Amniotic epithelial cell (primary cell): ENCODE results near the gene RAX2.

Experiments used
- DNase-seq: peaks from one replicate; pipeline ENCODE4 v3.0.0-alpha.2; 2010; ENCODE audit warnings: low read depth

RAX2 gene

DNA sequence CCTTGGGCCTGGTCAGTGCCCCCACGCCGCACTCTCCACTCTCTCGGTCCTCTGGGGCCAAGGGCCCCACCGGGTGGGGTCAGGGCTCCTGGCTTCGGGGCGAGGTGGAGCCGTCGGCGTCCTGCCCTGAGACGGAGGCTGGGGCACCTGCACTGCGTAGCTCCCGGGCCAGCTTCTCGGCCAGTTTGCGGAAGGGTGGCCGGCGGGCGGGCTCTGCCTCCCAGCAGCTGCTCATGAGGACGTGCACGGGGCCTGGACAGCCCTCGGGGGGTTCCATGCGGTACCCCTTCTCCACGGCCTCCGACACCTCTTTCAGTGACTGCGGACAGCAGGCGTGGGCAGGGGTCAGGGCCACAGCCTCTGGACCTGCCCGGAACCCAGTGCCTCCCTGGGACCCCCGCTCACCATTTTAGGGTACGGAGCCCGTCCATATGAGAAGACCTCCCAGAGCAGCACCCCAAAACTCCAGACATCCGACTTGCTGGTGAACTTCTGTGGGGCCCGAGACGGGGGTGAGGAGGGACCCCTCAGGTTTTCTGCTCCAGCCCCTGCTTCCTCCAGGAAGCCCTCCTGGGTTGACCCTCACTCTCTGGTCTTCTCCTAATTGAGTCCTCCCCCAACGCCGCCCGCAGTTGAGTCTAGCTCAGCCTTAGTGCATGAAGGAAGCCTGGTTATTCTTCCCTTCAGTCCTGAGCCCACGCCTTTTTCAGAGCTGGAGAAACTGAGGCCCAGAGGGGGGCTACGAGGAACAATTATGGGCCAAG, 6.3 kb upstream of the RAX2 start:
- DNase-seq: no peak

DNA sequence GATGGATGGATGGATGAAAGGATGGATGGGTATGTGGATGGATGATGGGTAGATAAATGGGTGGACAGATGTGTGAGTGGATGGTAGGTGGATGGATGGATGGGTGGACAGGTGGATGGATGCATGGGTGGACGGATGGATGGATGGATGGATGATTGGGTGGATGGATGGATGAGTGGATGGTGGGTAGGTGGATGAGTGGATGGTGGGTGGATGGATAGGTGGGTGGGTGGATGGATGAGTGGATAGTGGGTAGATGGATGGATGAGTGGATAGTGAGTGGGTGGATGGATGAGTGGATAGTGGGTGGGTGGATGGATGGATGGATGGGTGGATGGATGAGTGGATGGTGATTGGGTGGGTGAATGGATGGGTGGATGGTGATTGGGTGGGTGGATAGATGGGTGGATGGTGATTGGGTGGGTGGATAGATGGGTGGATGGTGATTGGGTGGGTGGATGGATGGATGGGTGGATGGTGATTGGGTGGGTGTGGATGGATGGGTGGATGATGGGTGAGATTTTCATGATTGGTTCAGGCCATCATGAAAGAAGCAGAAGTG, 4.5 kb upstream of the RAX2 start:
- DNase-seq: no peak

DNA sequence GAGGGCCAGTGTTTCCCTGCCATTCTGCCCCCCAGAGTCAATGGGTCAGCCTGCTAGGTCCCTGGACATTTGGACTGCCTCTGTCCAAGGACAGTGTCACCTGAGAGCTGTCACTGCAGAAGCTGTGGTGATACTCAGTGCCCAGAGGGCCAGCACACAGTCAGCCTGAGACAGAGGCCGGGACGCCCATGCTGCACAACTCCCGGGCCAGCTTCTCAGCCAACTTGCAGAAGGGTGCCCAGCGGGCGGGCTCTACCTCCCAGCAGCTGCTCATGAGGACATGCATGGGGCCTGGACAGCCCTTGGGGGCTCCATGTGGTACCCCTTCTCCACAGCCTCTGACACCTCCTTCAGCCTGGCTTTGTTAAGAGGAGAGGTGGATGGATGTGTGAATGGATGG, 3.8 kb upstream of the RAX2 start:
- DNase-seq: no peak

DNA sequence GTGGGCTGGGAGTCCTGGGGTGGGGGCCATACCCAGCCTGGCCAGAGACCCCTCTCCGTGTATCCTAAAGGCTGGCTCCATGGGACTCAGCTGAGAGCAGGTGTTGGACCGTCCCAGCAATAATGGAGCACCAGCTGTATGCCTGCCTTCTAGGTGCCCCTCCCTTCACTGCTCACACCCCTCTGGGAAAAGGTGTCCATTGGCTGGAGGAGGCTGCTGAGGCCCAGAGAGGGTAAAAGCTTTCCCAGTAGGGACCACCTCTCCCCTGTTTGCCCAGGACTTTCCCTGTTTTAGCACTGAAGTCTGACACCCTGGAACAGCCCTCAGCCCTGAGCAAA, 3.3 kb upstream of the RAX2 start:
- DNase-seq: no peak

DNA sequence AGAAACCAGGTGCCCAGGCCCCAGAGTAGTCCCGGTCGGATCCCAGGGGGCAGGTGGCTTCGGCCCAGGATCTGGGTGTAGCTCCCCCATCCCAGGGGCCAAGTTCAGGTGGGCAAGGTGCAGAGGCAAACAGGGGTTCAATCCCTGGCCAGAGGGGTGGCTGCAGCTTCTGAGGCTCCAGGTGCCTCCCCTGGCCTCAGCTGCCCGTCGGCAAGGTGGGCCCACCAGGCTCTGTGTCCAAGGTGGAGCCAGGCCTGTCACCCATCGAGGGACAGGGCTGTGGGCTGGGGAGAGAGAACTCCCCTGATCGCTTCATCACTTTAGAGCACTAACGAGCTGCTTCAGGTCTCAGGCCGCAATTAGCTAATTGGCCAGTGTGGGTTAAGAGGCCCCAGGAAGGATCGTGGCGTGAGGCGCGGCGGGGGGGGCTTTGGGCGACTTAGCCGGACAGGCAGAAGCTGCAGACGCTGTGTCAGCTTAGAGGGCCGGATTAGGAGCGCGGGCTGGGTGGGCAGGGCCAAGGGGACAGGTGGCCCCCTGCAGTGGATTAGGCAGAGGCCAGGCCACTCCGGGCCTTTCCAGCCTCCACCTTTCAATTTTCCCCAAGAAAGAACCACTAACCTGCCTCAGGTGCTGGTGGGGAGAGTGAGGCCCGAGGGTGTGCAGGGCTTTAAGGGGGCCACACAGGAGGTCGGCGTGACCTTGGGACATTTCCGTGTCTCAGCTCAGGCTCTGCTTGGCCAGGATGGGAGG, 2.8 kb upstream of the RAX2 start:
- no peak for DNase-seq

DNA sequence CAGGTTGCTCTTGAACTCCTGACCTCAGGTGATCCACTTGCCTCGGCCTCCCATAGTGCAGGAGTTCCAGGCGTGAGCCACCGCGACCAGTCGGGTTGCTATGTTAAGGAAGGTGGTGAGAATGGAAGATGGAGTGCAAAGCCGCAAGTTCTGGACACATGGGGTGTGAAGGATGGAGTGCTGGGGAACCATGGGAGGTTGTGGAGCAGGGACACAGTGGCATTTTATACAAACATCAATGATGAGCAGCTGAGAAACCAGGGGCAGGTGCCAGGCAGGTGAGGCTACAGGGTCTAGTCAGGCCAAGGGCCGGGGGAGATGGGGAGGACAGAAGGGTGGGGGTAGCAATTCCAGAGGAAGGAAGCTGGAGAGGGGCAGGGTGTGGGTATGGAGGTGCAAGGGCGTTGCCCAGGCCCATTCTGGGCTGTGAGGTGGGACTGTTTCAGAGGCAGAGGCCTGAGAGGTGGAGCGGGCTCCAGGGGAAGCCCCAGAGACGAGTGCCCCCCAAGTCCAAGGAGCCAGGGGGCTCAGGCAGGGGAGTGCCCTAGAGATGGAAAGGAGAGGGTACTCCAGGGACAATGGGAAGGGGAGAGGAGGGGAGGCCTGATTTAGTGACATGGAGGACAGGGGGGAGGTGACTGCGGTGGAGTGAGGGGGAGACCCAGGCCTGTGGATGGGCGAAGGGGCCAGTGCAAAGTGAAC, 1.9 kb upstream of the RAX2 start:
- no peak for DNase-seq

DNA sequence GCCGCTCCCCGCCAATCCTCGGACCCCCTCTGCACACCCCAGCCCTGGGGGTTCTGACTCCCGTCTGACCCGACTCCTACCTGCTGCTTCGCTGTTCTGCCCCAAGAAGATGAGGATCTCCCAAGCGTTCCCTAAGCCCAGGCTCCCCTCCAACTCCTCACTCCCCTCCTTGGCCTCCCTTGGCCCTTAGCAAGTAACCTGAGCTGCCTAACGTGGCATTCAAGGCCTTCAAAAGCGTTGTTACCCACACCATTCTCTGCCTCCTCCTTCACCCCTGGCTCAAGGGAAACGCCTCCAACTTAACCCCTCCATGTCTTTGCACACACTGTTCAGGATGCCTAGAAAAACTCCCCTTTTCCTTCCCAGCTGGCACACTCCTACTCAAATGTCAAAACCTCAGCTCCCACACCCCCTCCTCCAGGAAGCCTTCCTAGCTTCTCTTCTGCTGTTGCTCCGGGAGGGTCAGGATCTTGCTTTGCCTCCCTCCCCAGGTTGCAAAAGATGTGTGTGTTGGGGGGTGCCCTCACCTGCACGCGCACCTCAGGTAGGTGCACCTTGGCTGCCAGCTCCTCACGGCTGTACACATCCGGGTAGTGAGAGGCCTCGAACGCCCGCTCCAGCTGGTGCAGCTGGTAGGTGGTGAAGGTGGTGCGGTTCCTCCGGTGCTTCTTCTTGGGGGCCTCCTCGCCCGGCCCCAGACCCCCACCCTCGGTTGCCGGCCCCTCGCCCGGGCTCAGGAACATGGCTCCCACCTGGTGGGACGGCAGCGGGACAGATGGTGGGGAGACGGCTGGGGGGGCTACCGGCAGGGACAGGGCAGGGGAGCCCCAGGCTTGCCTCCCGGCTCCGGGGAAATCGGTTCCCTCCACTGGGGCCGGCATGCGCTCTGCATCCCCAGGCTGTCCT, 775 bp downstream of the RAX2 start:
- DNase-seq: no peak

DNA sequence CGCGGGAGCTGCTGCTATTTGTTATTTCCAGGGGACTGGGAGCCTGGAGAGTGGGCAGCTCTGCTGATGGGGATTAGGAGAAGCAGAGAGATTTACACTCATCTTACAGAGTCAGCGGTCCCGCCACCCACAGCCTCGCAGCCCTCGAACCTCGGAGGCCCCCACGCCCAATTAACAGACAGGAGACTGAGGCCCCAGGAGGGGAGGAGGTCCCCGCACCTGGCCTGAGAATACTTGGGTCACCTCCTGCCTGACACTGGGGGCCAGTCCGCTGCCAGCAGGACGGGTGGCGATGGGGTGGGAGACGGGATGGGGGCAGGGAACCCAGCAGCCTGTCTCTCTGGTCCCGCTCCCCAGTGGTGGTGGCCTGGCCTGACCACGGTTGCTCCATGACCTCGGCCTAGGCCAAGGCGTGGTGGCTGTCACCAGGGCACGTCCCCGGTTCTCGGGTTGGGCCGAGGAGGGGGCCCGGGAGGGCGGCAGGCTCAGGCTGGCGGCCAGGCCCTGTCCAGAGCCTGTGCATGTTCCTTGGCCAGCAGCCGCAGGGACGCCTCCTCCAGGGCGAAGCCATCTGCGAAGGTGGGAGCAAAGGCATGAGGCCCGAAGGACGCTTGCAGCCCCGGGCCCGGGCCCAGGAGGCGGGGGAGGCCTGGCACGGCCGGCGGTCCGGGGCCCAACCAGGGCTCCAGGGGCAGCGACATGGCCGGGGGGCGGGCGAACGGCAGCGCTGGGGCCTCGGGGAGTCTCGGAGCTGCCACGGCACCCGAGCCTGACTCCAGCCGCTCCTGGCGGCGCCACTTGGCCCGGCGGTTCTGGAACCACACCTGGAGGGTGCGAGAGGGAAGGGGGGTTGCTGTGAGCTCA, 1.7 kb downstream of the RAX2 start:
- no peak for DNase-seq

DNA sequence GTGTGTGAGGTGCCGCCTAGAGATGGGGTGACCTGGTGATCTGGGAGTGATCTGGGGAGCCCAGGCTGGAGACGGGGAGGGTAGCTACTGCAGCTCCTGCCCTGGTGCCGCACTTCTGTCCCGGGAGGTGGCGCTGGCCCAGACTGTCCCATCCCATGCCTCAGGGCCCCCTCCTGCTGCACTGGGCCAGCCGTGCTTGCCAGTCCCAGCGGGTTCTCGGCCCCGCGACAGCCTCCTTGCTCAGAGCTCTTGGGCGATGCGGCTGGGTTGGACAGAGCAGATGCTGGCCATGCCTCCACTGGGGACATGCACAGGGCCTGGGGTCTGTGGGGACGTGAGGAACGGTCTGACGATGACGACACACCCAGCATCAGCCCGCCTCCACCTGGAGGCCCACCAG, 2.5 kb downstream of the RAX2 start:
- no peak for DNase-seq

DNA sequence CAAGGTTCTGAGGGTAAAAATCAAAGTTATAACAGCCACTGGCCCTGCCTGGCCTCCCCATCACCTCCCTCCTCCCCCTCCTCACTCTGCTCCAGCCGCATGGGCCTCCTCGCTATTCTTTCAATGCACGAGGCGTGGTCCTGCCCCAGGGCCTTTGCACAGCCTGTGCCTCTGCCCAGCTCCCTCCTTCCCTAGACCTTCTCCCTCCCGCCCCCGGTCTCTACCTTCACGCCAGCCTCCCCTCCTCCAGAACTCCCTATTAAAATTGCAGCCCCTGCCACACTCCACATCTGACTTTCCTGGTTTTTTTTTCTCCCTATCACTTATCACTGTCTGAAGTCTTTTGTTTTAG, 3.3 kb downstream of the RAX2 start:
- no peak for DNase-seq

DNA sequence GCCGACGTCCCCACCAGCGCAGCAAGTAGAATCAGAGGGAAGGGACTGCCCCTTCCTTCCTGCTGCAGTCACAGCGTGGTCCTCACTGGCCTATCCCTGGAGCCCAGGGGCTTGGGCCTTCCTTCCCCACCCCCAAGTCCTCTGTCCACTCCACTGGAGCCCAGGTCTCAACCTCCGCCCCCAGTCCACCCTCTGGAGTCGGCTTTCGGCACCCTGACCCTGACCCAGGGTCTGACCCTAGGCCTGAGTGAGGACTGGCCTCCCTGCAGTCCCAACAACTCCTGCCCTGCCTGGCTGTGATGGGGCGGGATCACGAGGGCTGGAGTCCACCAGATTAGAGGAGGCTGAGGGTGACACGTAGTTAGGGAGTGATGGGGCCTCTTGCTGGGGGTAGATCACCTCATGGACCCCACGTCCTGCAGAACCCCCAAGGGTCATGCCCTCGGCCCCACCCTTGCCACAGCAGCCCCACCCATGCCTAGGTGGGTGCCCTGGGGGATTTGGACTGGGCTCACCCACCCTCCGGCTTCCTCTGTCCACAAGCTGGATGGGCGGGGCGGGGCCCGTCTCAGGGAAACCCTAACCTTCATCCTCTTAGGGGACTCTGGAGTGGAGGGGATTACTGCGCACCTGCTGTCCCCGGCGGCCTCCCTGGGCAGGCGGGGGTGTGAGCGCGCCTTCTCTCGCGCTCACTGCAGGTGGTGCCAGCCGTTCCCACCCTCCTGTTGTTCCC, 3.8 kb downstream of the RAX2 start:
- DNase-seq: no peak

DNA sequence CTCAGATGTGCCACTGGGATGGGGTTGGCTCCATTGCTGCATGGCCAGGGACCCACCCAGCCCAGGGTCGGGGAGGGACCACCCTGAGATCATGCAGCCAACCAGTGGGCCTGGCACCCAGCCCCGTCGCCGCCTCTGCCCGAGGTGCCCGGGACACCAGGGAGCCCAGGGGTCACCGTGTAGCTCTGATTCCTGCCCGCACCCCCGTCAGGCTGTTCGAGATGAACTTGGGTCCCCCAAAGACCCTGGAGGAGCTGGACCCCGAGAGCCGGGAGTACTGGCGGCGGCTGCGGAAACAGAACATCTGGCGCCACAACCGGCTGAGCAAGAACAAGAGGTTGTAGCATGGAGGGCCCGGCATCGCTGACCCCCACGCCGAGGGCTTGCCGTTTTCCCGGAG, 5.0 kb downstream of the RAX2 start:
- DNase-seq: no peak

DNA sequence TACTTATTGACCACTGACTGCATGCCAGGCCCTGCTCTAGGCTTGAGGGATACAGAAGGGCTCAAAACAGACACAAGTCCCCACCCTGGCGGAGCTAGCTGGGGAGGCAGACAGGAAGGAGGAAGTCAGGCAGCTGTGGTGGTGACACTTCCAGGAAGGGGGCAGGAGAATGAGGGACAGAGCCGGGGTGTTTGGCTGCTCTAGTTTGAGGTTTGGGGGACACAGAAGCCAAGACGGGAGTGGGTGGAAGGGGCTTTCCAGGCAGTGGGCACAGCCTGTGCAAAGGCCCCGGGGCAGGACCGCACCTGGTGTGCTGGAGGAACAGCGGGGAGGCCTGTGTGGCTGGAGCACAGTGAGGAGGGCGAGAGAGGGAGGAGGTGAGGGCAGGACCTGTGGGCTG, 5.5 kb downstream of the RAX2 start:
- DNase-seq: no peak

DNA sequence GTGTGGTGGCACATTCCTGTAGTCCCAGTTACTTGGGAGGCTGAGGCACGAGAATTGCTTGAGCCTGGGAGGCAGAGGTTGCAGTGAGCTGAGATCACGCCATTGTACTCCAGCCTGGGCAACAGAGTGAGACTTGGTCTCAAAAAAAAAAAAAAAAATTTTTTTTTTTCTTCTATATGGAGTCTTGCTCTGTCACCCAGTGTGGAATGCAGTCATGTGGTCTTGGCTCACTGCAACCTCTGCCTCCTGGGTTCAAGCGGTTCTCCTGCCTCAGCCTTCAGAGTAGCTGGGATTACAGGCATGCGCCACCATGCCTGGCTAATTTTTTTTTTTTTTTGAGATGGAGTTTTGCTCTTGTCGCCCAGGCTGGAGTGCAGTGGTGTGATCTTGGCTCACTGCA, 6.3 kb downstream of the RAX2 start:
- peak; percentile 20 for DNase-seq

DNA sequence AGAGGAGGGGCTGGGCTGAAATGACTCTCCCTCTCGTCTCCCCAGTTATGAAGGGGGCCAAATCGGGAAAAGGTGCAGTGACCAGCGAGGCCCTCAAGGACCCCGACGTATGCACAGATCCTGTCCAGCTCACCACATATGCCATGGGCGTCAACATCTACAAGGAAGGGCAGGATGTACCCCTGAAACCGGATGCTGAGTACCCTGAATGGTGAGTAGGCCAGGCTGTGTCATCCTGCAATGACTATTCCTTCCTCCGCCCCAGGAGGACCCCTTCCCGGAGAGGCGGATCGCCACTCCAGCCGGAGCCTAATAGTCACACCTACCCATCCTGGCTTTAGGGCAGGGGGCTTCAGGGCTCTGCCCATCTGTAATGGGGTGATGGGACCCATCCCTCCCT, 6.9 kb downstream of the RAX2 start:
- no peak for DNase-seq

DNA sequence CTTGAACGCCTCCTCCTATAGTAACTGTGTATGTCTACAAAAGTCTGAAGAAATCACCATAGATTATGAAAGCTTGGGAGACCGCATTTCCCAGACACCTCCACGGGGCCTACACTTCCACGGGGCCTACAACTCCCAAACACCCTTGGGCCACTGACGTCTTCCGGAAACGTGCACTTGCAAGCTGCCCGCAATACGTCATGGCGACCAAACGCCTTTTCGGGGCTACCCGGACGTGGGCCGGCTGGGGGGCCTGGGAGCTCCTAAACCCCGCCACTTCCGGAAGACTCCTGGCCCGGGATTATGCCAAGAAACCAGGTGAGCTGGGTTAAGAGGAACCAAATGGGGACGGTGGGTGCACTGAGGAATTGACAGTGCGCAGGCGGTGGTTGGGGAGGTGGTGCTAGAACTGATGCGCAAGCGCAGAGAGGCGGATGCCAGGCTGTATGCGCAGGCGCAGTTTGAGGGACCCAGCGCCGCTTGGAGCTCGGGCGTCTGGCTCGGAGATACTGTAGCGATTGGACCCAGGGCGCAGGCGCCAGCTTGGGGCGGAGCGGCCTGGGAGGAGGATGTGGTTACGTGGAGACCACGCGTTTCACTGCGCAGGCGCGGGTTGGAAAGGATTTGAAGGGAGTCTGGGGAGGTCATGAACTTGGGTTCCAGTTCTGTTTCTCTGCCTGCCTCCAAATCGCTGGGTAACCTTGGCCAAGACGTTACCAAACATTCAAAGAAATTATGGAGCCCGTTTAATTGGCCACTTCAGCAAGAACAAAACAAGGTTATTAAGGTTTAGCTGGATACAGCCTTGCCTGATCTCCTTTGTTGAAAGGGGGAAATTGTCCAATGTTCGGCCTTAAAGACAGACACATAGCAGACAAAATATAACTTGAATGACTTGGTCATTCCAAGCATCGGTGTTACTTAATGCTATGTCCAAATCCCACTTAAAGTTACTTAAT, 9.2 kb downstream of the RAX2 start, which contains the start of gene MRPL54:
Gene MRPL54 (plus strand): TSS at position 182 of the 959 bp plus-strand sequence. CDS start 19 bp downstream, at position 201.
- peak; percentile 100 for DNase-seq

DNA sequence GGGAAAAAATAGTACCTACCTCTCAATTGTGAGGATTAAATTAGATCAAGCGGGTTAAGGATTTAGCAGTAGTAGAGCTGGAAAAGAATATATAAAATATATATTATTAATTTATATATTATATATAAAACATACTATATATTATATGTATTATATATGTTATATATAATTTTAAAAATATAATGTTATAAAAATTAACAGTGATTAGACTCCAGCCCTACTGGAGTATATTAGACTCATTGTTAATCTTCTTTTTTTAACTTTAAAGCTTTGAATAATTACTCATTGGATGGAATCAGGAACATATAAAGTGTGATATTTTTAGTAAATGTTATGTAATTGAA, 9.9 kb downstream of the RAX2 start:
- DNase-seq: no peak

DNA sequence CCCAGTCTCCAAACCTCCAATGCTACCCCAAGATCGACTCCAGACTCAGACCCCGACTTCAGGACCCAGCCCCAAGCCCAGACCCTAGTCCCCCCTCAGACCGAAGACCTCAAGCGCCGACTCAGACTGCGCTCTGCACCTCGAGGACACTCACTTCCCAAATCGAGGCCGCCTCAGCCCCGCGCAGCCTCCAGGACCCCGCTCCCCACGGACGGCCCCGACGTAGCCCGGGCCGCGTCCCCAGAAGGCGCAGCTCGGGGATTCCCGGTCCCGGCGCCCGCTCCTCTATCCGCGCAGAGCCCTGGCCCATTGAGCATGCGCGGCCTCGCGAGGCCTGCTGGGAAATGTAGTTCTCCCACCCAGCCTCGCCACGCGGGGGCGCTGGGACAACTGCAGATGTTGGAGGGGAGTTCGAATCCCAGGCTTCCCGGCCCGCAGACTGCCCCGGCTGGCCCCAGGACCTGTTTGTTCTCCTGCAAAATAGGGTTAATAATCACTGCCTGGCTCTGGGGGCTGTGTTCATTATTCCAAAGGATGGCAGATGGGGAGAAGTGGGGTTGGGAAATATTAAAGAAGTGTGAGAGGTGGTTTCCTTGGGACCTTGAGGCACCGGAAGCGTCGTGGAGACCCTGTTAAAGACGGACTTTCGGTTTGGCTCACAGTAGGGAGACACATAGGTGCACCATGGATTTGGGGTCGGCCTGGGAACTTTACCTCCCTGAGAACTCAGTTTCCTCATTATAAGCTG, 10.5 kb downstream of the RAX2 start, which contains the start of gene APBA3:
Gene APBA3 (minus strand): TSS at position 311 of the 748 bp plus-strand sequence. CDS start 1,428 bp downstream, outside the sequence.
- peak; percentile 71 for DNase-seq
